Left lung (tissue), 10 donors: Measurements from ENCODE around the gene POU2F1. TPM values are rescaled to one million over a fixed set of nuclear protein-coding genes. Genes with fewer than 3 reads are reported as not detected.

ENCODE experiments used
- ATAC-seq: fragments of 200-7000 bp; cut with Tn5 transposase; one replicate; pipeline ENCODE4 v1.9.1; 2020; ENCODE audit warnings: moderate library complexity
- DNase-seq, 4 donors: peaks; one replicate each; pipeline ENCODE4 v3.0.0-alpha.2; 2013 to 2020
- H3K27ac ChIP-seq, 2 donors: fragments of 200-600 bp; sonication (generic) in 1 of 2; one replicate each; pipeline versions ENCODE4 v1.5.0 to v1.8.0; 2020 to 2021
- H3K27me3 ChIP-seq, 2 donors: fragments of 200-600 bp; sonication (generic) in 1 of 2; one replicate each; pipeline versions ENCODE4 v1.5.0 to v1.8.0; 2020 to 2021
- H3K36me3 ChIP-seq, 2 donors: fragments of 200-600 bp; sonication (generic) in 1 of 2; one replicate each; pipeline versions ENCODE4 v1.5.0 to v1.8.0; 2020 to 2021
- H3K4me1 ChIP-seq, 2 donors: fragments of 200-600 bp; one replicate each; pipeline ENCODE4 v1.8.0; 2021
- H3K4me3 ChIP-seq, 2 donors: fragments of 200-600 bp; sonication (generic) in 1 of 2; one replicate each; pipeline versions ENCODE4 v1.5.0 to v1.8.0; 2020 to 2021; ENCODE audit warnings: mild to moderate bottlenecking in 1 of 2
- H3K9me3 ChIP-seq, 2 donors: fragments of 200-600 bp; sonication (generic) in 1 of 2; one replicate each; pipeline versions ENCODE4 v1.5.0 to v1.8.0; 2020 to 2021
- CTCF ChIP-seq, 2 donors: fragments of 200-600 bp; sonication (generic) in 1 of 2; IDR thresholded peaks; one replicate each; pipeline versions ENCODE4 v1.5.0 to v1.8.0; 2021; ENCODE audit warnings: antibody characterized with exemption in 2 of 2
- intact Hi-C, 2 donors: fragments of 100-400 bp; cut with DNase I; formaldehyde crosslinking; loops; one replicate each; pipeline versions ENCODE4 v1.11.2 to v1.14.2; 2022
- polyA plus RNA-seq, 6 donors: library from polyadenylated mRNA; unstranded; fragments of 120-200 nt; gene quantifications; one replicate each; pipeline ENCODE4 v1.2.1, GENCODE V29; 2013; ENCODE audit not compliant: insufficient read length in 6 of 6
- total RNA-seq, 2 donors: library from RNA; stranded (reverse); fragmentation: NEBNext Ultra II Directional; extraction: Animal tissue kit (Norgen Biotek cat#: 25700); gene quantifications; one replicate each; pipeline ENCODE4 v1.2.1, GENCODE V29; 2021
- donor health status: DM: no; HTN: yes; CAD: no.
- donor health status: DM: no; HTN: no; CAD: no.

POU2F1 gene
- total and polyA plus RNA-seq, 8 donors: 12.3 to 16.3 (median 15.2) TPM

DNA sequence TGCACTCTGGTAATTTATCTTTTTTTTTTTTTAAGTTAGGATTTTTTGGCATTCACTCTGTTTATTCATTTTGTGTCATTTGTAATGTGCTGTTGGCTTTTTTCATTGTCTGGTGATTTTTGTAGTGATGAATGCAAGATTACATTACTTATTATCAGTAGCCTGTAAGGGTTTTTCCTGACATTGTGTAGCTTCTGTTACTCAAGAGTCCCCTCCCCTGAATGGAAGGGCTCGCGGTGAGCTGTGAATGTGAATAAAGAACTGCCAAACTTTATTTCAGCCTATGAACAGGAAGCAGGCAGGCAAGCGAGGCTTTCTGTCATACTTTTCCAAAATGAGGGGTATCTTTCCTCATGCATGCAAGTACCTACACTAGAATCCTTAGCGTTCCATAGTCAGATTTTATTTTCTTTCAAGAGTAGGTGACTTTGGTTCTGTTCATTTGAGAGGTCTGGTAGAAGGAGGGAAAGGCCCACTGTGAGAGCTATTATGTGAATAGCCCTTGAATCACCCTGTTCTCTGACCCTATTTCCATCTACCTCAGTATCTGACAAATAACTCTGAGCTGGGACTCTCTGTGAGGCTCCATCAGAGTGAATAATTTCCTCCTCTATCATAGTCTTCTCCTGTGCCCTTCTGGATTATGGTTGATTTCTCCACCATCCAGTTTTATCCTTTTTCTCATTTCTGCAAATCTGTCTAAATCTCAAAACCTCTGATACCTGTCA is 183.6 kb downstream of the POU2F1 start:
- intact Hi-C loops: loop anchor here in 1 of 2 donors (10.0 kb wide), 1 partner anchor 140 kb away; no protein-coding TSS in a partner anchor
- H3K27ac ChIP-seq: no peak overlapping the region
- no peaks in the 10 kb centered on the region for H3K9me3 ChIP-seq
- DNase-seq (no peak), ATAC-seq (peak; percentile 75)
- peaks cover 0 to 7% of the 10 kb centered on the region in 2 donors for H3K4me1 ChIP-seq
- no peak overlapping the region for H3K4me3 ChIP-seq
- peaks cover 0 to 15% of the 10 kb centered on the region in 2 donors for H3K36me3 ChIP-seq
- no peak for TF ChIP-seq CTCF (IDR thresholded peaks at IDR 0.05)
- no peaks in the 10 kb centered on the region for H3K27me3 ChIP-seq

DNA sequence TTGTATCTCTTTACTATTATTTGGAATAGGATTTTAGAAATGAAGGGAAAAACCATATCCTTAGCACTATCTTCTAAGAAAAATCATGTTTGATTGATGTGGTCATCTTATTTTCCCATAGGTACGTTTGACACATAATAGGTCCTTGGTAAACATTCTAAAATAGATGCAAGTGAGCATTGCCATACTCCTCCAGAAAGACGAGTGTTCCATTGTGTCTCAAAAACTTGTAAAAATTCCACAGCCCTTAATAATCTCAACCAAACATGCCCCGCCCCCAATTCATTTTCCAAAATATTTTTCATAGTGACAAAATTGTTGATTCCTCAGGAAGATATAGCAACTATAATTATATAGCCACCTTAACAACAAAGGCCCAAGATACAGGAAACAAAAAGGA is 184.2 kb downstream of the POU2F1 start:
- no peak for TF ChIP-seq CTCF (IDR thresholded peaks at IDR 0.05)
- peaks cover 0 to 11% of the 10 kb centered on the region in 2 donors for H3K36me3 ChIP-seq

GRCh38 chr1:167408355-167408754 is 187.7 kb downstream of the POU2F1 start:
- no peaks in the 10 kb centered on the region for H3K9me3 ChIP-seq
- peaks cover 0 to 20% of the 10 kb centered on the region in 2 donors for H3K36me3 ChIP-seq
- H3K4me3 ChIP-seq: no peak overlapping the region
- intact Hi-C loops: loop anchor here in 1 of 2 donors (10.0 kb wide), 1 partner anchor 144 kb away; no protein-coding TSS in a partner anchor
- H3K27me3 ChIP-seq: no peaks in the 10 kb centered on the region
- no peak for TF ChIP-seq CTCF (IDR thresholded peaks at IDR 0.05)
- peaks cover 0 to 7% of the 10 kb centered on the region in 2 donors for H3K4me1 ChIP-seq
- DNase-seq (no peak), ATAC-seq (no peak)
- no peak overlapping the region for H3K27ac ChIP-seq

More for the DNA sequence above, 184.2 kb downstream of the POU2F1 start:
- Histone ChIP-seq H3K27ac (no peak overlapping the region), H3K27me3 (no peaks in the 10 kb centered on the region), H3K9me3 (no peaks in the 10 kb centered on the region), H3K4me3 (no peak overlapping the region), H3K4me1 (peaks cover 0 to 7% of the 10 kb centered on the region in 2 donors)
- DNase-seq (no peak), ATAC-seq (no peak)
- intact Hi-C loops: loop anchor here in 1 of 2 donors (10.0 kb wide), 1 partner anchor 140 kb away; no protein-coding TSS in a partner anchor

DNA sequence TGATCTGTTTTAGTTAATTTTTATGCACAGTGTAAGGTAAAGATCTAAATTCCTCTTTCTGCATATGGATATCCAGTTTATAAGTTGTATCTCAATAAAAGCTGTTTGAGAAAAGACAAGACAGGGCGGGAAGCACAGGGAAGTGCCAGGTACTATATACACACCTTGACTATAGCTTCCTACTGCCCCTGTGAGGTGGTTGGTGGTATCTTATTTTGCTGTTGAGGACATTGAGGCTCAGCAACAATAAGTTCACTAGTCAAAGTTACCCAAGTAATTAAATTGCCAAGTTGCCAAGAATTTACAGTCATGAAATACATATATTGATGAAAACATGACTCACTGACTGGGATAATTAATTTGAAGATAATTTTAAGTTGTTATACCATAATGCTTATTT is 188.5 kb downstream of the POU2F1 start:
- H3K27me3 ChIP-seq: no peaks in the 10 kb centered on the region
- no peak overlapping the region for H3K27ac ChIP-seq
- peaks cover 0 to 7% of the 10 kb centered on the region in 2 donors for H3K4me1 ChIP-seq
- TF ChIP-seq CTCF (IDR thresholded peaks at IDR 0.05): no peak
- DNase-seq (no peak), ATAC-seq (no peak)
- intact Hi-C loops: loop anchor here in 1 of 2 donors (10.0 kb wide), 1 partner anchor 144 kb away; no protein-coding TSS in a partner anchor
- H3K36me3 ChIP-seq: peaks cover 0 to 20% of the 10 kb centered on the region in 2 donors
- H3K4me3 ChIP-seq: no peak overlapping the region
- no peaks in the 10 kb centered on the region for H3K9me3 ChIP-seq

- no peak overlapping the region for H3K4me3 ChIP-seq
- H3K27me3 ChIP-seq: no peaks in the 10 kb centered on the region
- no peak for DNase-seq
- H3K27ac ChIP-seq: no peak overlapping the region
- no peak for TF ChIP-seq CTCF (IDR thresholded peaks at IDR 0.05)
- intact Hi-C loops: loop anchor here in 1 of 2 donors (10.0 kb wide), 1 partner anchor 123 kb away; no protein-coding TSS in a partner anchor
- no peaks in the 10 kb centered on the region for H3K9me3 ChIP-seq
- peaks cover 0 to 34% of the 10 kb centered on the region in 2 donors for H3K36me3 ChIP-seq
- no peak for ATAC-seq
- H3K4me1 ChIP-seq: no peaks in the 10 kb centered on the region
These were observed 191.4 kb downstream of the POU2F1 start for GRCh38 chr1:167412072-167412471.
